ENCODE data around the gene SRD5A3.

GRCh38 chr4:55386840-55387239 lies 40.8 kb downstream of the SRD5A3 start:
- TF ChIP-seq POLR2A (IDR thresholded peaks at IDR 0.05) (no peak), CTCF (IDR thresholded peaks at IDR 0.05) (no peak), POLR2AphosphoS5 (IDR thresholded peaks at IDR 0.05) (no peak)
